Osteoblast (primary cell): ENCODE measurements around the gene CKAP5. TPM values are rescaled to one million over a fixed set of nuclear protein-coding genes. Genes with fewer than 3 reads are reported as not detected.
A peak's percentile ranks its signal among the peaks of the same experiment; 100 is the strongest.

Experiments
- DNase-seq: peaks from one replicate; pipeline ENCODE4 v3.0.0; 2011; ENCODE audit warnings: low spot score, mixed read lengths; ENCODE audit not compliant: insufficient read length; ENCODE audit errors: missing footprints
- H2AFZ ChIP-seq: 2 replicates; pipeline ENCODE4 v1.6.0; 2011; ENCODE audit warnings: mild to moderate bottlenecking, low read length
- H3K27ac ChIP-seq: 2 replicates; pipeline ENCODE4 v1.5.1; 2011; ENCODE audit warnings: mild to moderate bottlenecking, low read depth, low read length, moderate library complexity
- H3K27me3 ChIP-seq: 2 replicates; pipeline ENCODE4 v1.6.0; 2012; ENCODE audit warnings: mild to moderate bottlenecking, control low read depth, inconsistent platforms, low read length, moderate library complexity; ENCODE audit not compliant: insufficient read depth
- H3K36me3 ChIP-seq: 2 replicates; pipeline ENCODE4 v1.5.1; 2011; ENCODE audit warnings: mild to moderate bottlenecking, low read length, control low read depth, moderate library complexity; ENCODE audit not compliant: insufficient read depth
- H3K4me1 ChIP-seq: 2 replicates; pipeline ENCODE4 v1.5.1; 2011; ENCODE audit warnings: mild to moderate bottlenecking, low read length, control low read depth, moderate library complexity; ENCODE audit not compliant: insufficient read depth
- H3K4me2 ChIP-seq: 2 replicates; pipeline ENCODE4 v1.6.0; 2011; ENCODE audit warnings: mild to moderate bottlenecking, low read length; ENCODE audit not compliant: insufficient read depth
- H3K4me3 ChIP-seq: fragments of 200-600 bp; sonication (generic); 3 replicates; pipeline ENCODE4 v1.5.1; 2012; ENCODE audit warnings: mild to moderate bottlenecking, low read length, inconsistent platforms; ENCODE audit not compliant: insufficient read depth
- H3K79me2 ChIP-seq: 2 replicates; pipeline ENCODE4 v1.6.0; 2012; ENCODE audit warnings: mild to moderate bottlenecking, low read length, control low read depth, inconsistent platforms; ENCODE audit not compliant: insufficient read depth
- H3K9me3 ChIP-seq: 2 replicates; pipeline ENCODE4 v1.5.1; 2011; ENCODE audit warnings: low read depth, low read length, control low read depth
- H4K20me1 ChIP-seq: 2 replicates; pipeline ENCODE4 v1.6.0; 2012; ENCODE audit warnings: mild to moderate bottlenecking, low read length, control low read depth; ENCODE audit not compliant: insufficient read depth
- total RNA-seq: library from RNA; depleted of rRNA; stranded (reverse); fragments of >200 nt; gene quantifications from 2 replicates; pipeline ENCODE4 v1.2.3, GENCODE V29; 2012
- TF ChIP-seq, protein P1 (sequence below): IDR thresholded peaks from 2 replicates; pipeline ENCODE4 v1.5.1; 2011; ENCODE audit warnings: mild to moderate bottlenecking, low read depth, low read length, moderate library complexity; ENCODE audit errors: extremely low read depth

Gene CKAP5
- total RNA-seq, 1 donor, result 56.5 TPM

DNA sequence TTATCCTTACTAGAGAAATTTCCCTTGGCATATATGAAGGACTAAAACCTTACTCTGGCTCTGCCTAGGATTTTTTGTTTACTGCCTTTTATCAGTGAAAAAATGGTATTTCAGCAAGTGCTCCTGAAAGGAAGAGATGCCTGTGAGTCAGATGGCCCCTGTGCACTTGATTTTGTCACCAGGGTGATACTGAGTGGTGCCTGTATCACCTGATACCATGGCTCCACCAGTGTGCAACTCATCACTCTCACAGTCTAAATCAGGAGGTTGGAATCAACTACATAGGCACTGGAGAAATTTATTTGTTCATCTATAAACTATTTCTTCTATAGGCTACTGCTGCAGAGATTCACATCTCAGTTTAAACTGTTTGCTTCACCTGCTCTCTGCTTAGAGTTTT is 83.8 kb downstream of the CKAP5 start:
- H3K4me1 ChIP-seq, result no peaks in the 10 kb centered on the region
- H3K9me3 ChIP-seq, result no peaks in the 10 kb centered on the region
- no peaks in the 10 kb centered on the region for H3K79me2 ChIP-seq
- H3K4me3 ChIP-seq, result no peak overlapping the region
- no peak for DNase-seq
- H3K27ac ChIP-seq, result no peak overlapping the region
- H3K4me2 ChIP-seq, result no peak overlapping the region
- H3K36me3 ChIP-seq, result peaks cover 79% of the 10 kb centered on the region
- TF ChIP-seq, protein P1, sequence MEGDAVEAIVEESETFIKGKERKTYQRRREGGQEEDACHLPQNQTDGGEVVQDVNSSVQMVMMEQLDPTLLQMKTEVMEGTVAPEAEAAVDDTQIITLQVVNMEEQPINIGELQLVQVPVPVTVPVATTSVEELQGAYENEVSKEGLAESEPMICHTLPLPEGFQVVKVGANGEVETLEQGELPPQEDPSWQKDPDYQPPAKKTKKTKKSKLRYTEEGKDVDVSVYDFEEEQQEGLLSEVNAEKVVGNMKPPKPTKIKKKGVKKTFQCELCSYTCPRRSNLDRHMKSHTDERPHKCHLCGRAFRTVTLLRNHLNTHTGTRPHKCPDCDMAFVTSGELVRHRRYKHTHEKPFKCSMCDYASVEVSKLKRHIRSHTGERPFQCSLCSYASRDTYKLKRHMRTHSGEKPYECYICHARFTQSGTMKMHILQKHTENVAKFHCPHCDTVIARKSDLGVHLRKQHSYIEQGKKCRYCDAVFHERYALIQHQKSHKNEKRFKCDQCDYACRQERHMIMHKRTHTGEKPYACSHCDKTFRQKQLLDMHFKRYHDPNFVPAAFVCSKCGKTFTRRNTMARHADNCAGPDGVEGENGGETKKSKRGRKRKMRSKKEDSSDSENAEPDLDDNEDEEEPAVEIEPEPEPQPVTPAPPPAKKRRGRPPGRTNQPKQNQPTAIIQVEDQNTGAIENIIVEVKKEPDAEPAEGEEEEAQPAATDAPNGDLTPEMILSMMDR, result no peak
- no peak overlapping the region for H2AFZ ChIP-seq
- H3K27me3 ChIP-seq, result no peaks in the 10 kb centered on the region
- H4K20me1 ChIP-seq, result no peaks in the 10 kb centered on the region

DNA sequence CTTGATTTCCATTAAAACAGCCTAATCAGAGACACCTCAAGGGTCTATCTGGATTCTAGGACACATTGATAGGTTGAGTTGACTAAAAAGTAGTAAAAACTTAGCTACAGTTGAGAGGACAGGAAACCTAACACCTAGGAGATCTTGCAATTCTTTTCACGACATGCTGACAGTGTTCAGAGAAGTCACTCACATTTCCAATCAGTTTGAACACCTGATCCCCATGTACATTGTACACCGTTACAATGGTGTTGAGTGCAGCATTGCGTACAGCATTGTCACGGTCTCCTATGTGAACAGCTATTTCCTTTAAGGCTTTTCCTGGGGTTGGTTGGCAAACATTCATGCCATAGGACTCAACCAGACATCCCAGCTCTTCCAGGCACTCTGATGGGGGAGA is 84.3 kb downstream of the CKAP5 start:
- H4K20me1 ChIP-seq, result no peaks in the 10 kb centered on the region
- H3K27ac ChIP-seq, result no peak overlapping the region
- no peak overlapping the region for H3K4me3 ChIP-seq
- TF ChIP-seq, protein P1, result no peak
- H3K36me3 ChIP-seq, result peaks cover 75% of the 10 kb centered on the region
- no peak overlapping the region for H3K4me2 ChIP-seq
- no peak for DNase-seq
- H2AFZ ChIP-seq, result no peak overlapping the region
- H3K79me2 ChIP-seq, result no peaks in the 10 kb centered on the region
- no peaks in the 10 kb centered on the region for H3K9me3 ChIP-seq
- no peaks in the 10 kb centered on the region for H3K27me3 ChIP-seq
- no peaks in the 10 kb centered on the region for H3K4me1 ChIP-seq

DNA sequence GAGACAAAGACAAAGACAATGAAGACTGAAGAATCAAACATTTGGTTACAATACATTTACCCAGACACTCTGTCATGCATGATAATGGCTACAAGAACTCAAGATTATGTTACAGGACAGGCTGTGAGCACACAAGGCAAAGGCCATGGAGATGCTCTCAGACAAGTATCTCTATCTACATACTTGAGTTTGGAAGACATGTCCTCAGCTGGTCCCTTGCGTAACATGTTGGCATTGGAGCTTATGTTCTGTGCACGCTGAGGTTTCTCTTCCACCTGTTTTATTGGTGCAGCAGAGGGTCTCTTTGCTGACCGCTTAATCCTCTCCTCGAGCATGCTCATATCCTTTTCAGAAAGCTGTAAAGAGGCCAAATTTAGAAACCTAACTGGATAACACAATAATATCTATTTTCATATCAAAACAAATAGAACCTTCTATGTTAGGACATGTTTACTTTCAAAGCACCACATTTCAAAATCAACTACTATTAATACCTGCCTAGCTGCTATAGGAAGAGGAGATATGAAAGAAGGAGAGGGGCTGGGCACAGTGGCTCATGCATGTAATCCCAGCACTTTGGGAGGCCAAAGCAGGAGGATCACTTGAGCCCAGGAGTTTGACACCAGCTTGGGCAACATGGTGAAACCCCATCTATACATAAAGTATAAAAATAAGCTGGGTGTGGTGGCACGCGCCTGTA is 85.5 kb downstream of the CKAP5 start:
- H3K9me3 ChIP-seq, result no peaks in the 10 kb centered on the region

DNA sequence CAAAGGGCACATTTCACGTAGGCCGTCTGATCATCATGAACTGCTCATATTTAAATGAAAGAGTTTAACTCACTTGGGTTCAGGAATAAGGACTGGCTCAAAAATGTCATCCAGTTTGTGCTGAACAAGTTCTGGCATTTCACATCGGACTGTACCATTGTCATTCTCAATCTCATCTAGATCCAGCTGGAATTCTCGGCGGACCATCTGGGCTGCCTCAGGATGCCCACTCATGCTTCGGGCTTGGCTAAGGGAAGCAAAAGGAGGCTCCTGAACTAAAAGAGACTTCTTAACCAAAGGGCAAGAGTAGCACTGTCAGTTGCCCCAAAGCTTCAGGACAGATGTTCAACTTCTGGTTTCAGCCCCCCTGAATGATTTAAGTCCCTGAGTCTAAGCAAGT is 86.9 kb downstream of the CKAP5 start:
- TF ChIP-seq, protein P1, result no peak
- DNase-seq, result no peak
- Histone ChIP-seq H3K79me2 (no peaks in the 10 kb centered on the region), H2AFZ (no peak overlapping the region), H3K36me3 (peaks cover 86% of the 10 kb centered on the region), H3K9me3 (no peaks in the 10 kb centered on the region), H3K4me3 (no peak overlapping the region), H3K27me3 (no peaks in the 10 kb centered on the region), H3K27ac (no peak overlapping the region), H3K4me1 (no peaks in the 10 kb centered on the region), H4K20me1 (no peaks in the 10 kb centered on the region), H3K4me2 (no peak overlapping the region)

More for the DNA sequence above, 85.5 kb downstream of the CKAP5 start:
- H4K20me1 ChIP-seq, result no peaks in the 10 kb centered on the region
- no peaks in the 10 kb centered on the region for H3K4me1 ChIP-seq
- no peak overlapping the region for H3K4me2 ChIP-seq
- H3K79me2 ChIP-seq, result no peaks in the 10 kb centered on the region
- TF ChIP-seq, protein P1, result no peak
- peak; percentile 8 for DNase-seq
- no peak overlapping the region for H3K4me3 ChIP-seq
- no peak overlapping the region for H2AFZ ChIP-seq
- H3K36me3 ChIP-seq, result peaks cover 85% of the 10 kb centered on the region
- no peak overlapping the region for H3K27ac ChIP-seq
- no peaks in the 10 kb centered on the region for H3K27me3 ChIP-seq
